GM18508 (cell line): Measurements from ENCODE around the gene GAK.
"Not testable (repeated sequence)": the region's sequence is repeated elsewhere in the genome, so short reads cannot be mapped to it uniquely, and the experiment has no call there.

Experiments
- ATAC-seq: cut with Tn5 transposase; IDR thresholded peaks from one replicate; pipeline ENCODE4 v1.9.1; 2021; ENCODE audit warnings: moderate number of reproducible peaks; ENCODE audit not compliant: insufficient read depth, unreplicated experiment

The GAK gene

DNA sequence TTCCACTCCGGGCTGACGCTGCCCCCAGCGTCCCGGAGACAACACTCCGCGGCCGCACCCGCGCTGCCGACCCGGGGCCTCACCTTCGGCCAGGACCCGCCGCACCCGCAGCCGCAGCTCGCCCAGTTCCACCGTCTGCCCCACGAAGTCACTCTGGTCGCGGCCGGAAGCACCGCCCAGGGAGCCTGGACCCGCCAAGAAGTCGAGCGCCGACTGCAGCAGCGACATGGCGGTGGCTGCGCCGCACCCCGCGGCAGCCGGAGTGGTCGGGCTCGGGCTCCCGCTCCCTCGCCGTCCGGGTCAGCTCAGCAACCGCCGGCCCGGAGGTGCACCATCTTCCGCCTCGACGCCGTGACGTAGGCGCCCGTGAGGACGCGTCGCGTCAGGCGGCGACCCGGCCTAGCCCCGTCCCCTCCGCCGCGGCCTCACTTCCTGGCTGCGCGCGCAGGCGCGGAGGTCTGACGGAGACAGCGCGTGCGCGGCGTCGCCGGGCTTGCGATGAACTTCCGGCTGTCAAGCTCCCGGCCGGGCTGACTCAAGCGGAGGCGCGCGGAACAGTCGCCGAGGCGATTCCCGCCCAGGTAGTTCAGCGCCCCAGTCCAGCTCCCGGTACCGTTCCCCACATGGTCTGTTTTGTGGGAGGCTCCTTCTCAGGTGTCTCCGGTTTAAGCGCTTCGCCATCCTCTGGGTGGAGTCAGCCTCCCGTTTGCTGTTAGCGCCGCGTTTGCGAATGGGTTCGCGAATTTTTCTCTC lies at the start of gene GAK, which contains the start of gene TMEM175:
Gene GAK (minus strand): TSS at position 357 of the 753 bp plus-strand sequence. CDS start 129 bp downstream, at position 228.
Gene TMEM175 (plus strand): TSS at position 501 of the 753 bp plus-strand sequence. CDS start 15,280 bp downstream, outside the sequence.
- ATAC-seq: peak; percentile 56

GRCh38 chr4:978957-979701 lies 47.0 kb upstream of the GAK start:
- ATAC-seq: no peak

- not testable (repeated sequence) for ATAC-seq
Observed at GRCh38 chr4:976016-976415, 43.9 kb upstream of the GAK start.

DNA sequence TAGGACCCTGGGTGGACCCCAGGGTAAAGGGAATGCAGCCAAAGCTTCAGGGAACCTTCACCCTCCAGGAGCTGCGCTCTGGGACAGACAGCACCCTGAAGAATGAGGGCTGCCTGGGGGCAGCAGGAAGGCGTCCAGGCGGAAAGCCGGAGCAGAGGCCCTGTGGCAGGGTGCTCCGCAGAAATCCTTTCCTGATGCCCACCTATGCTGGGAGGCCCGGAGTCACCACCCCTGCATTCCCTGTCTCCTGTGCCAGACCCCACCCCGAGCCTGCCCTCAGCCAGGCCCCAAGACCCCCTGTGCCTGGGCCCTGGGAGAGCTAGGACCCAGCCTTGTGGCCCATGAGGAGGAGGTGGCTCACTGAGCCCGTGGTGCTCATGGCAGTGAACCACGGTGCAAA lies 42.6 kb upstream of the GAK start:
- no peak for ATAC-seq

GRCh38 chr4:973431-974397 lies 41.6 kb upstream of the GAK start, which contains the start of gene DGKQ:
Gene DGKQ (minus strand): TSS chr4:973569. CDS start chr4:973482, 87 bp downstream.
- ATAC-seq: no peak

DNA sequence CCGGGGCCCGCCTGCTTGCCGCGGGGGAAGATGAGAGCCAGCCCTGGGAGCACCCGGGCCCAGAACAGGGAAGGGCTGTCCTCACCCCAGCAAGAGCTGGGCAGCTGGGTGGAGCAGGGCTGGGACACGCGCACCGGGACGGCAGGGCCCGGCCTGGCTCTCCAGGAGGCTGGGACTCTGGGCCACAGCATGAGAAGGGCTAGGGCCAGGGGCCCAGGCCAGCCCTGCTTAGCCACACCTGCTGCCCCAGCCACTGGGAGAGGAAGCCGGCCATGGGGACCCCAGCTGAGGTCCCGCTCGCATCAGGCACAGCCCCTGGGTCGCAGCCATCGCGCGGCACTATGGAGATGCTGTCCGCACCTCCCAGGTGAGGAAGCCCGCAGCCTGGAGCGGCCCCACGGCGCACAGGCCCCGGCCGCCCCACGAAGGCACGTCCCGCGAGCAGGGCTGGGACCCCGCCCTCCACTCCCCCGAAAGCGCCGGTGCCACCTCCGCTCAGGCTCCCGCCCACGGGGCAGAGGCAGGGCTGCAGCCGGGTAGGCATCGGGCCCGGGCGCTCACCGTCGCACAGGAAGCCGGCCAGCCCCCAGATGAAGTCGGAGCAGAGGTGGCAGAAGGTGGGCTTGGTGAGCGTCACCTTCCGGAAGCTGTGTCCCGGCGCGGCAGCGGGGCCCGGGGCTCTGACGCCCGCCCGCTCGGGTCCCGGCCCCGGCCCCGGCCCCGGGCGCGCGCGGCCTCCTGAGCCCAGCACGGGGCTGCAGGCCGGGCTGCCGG lies 40.7 kb upstream of the GAK start:
- ATAC-seq: no peak

DNA sequence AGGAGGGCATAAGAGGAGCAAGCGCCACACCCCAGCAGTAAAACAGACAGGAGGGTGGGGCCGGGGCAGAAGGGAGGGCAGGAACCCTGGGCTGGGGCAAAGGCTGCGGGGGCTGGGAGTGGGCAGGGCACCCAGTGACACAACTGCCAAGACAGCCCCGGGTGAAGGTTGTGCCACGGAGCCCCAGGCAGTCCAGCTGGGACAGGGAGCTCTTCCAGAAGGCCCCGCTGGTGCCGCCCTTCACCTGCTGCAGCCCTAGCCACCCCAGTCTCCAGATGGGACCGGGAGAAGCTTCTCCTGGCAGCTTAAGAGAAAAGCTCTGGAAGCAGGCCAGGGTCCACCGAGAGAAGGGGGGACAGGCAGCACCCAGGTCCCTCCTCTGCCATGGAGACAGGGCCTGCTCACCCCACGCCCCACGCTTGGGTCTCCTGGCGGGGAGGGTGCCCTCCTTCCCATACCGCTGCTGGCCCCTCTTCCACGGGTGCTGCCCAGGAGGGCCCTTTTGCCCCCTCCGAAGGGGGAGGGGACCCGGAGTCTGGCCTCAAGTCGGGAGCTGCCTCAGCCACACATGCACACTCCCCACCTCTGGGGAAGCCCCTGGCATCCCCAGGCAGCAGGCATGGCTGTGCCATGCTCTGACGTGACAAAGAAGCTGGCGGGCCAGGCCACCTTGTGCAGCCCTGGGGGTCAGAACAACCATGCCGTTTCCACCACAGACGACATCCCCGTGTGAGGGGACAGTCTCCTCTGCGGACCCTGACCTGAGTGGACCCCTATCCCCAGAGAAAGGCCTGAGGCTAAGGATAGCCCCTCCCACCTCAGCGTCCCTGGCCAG lies 39.8 kb upstream of the GAK start:
- ATAC-seq: no peak

GRCh38 chr4:970854-971520 lies 38.9 kb upstream of the GAK start:
- no peak for ATAC-seq

DNA sequence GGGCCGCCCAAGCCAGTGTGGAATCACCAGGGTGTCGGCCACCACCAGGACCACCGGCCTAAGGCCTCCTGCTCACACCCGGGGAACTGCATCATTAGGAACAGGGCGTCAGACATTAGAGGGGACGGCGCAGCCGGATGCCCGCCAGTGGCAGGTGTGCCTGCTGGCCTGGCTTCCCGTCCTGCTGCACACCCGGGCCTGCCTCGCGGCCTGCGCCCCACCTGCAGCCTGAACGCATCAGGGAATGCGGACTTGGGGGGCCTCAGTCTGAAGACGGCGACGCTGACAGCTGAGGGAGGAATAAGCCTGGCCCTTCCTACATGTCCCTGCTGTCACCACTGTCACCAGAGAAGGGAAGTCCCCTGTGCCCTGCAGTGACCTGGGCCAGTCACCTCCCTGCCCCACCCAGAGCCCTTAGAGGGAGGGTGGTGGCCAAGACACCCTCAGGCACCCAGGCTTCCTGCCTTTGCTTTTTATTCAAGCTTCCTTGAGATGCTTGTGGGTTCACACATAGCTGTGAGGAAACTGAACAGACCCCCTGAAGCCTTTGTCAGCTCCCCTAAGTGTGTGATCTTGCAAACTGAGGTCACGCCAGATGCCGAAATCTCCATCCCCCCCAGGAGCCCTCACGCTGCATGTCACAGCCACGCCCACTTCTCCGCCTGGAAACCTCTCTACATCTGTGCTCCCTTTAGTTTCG lies 38.1 kb upstream of the GAK start:
- ATAC-seq: no peak

- ATAC-seq: no peak
Observed at GRCh38 chr4:968621-969394, 36.7 kb upstream of the GAK start.

DNA sequence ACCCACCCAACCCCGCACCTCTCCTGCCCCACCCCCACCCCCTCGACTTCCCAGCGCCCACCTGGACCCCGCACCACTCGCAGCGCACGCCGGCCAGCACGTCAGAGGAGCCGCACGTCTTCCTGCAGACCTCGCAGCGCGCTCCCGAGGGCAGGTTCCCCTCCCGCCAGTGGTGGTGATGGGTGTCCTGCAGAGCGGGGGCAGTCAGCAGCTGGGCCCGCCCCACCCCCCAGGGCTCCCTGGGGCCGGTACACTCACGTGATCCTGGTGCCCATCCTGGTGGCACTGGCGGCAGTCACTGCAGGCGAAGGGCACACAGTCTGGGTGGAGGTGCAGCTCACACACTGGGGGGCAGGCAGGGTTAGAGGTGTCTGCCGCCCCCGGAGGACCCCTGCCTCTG lies 36.1 kb upstream of the GAK start:
- ATAC-seq: no peak

GRCh38 chr4:967113-968104 lies 35.3 kb upstream of the GAK start:
- ATAC-seq: no peak

DNA sequence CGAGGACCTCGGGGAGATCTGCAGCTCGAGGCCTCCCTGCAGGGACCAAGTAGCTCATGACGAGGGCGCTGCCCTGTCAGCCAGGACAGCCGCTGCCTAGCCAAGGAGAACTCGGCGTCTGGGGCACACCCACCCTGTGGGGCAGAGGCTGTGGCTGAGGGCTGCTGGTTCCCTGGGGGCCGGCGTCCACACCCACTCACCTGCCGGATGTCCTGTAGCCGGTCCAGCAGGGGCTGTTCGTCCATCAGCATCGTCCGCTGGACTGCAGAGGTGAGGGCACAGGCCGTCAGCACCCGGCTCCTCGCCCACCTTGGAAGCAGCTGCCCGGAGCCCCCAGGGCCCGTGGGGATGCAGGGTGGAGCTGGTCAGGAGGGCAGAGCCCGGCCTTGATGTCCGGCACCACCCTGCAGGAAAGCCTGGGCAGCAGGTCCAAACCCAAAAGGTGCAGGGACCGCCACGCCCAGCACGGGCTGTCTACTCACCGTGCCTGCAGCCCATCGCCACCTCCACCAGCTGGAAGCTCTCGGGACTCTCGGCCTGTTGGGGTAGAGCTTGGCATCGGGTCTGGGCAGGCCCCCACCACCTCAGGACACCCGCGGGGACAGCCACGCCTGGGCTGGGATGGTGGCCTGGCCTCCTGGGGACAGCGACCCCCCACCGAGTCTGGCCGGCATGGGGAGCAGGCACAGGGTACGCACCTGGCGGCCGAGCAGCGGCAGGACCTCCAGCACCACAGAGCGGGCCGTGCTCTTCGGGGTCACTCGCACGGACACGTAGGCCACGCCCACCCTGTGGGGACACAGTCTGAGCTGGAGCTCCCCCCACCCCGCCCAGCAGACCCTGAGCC lies 34.4 kb upstream of the GAK start:
- no peak for ATAC-seq

DNA sequence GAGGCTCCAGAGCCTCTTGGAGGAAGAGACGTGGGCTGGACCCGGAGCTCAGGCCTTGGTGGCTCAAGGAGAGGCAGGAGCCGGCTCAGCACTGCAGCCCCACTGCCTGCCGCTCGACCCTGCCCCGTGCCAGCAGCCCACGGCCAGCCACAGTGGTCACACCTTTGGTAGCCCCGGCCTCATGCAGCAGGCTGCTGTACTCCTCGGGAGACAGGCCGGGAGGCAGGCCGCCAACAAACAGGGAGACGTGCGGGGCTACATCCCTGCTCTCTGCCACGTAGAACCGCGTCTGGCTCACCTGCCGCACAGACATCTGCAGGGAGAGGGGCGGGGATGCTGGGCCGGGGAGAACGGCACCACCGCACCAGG lies 33.6 kb upstream of the GAK start:
- ATAC-seq: no peak
